Esophagus squamous epithelium (tissue), 5 donors: ENCODE results near the gene MS4A2. TPM values are rescaled to one million over a fixed set of nuclear protein-coding genes. Genes with fewer than 3 reads are reported as not detected.

Experiments used
- DNase-seq: peaks from one replicate; lab custom pipeline; 2025; lab: John Stamatoyannopoulos, UW
- H3K27ac ChIP-seq, 4 donors: fragments of 200-600 bp; sonication (generic); one replicate each; pipeline ENCODE4 v1.5.1; 2016 to 2019; ENCODE audit warnings: mild to moderate bottlenecking in 1 of 4
- H3K27me3 ChIP-seq, 4 donors: fragments of 200-600 bp; sonication (generic); 1 replicate in 3 of 4; 2 replicates in 1 of 4; pipeline versions ENCODE4 v1.5.1 to v1.6.0; 2017 to 2021; ENCODE audit warnings: antibody characterized with exemption in 1 of 4
- H3K36me3 ChIP-seq, 3 donors: fragments of 200-600 bp; sonication (generic); one replicate each; pipeline ENCODE4 v1.5.1; 2016 to 2019
- H3K4me1 ChIP-seq, 3 donors: fragments of 200-600 bp; sonication (generic); one replicate each; pipeline ENCODE4 v1.5.1; 2017 to 2019
- H3K4me3 ChIP-seq, 4 donors: fragments of 200-600 bp; sonication (generic); 1 replicate in 3 of 4; 2 replicates in 1 of 4; pipeline ENCODE4 v1.5.1; 2016 to 2019; ENCODE audit warnings: mild to moderate bottlenecking in 2 of 4, moderate library complexity in 1 of 4
- H3K9me3 ChIP-seq, 3 donors: fragments of 200-600 bp; sonication (generic); one replicate each; pipeline ENCODE4 v1.5.1; 2016 to 2019
- CTCF ChIP-seq, 6 experiments: fragments of 450-650 bp in 4 of 6; fragments of 200-600 bp in 2 of 6; sonication (generic) in 2 of 6; IDR thresholded peaks; one replicate each; pipeline ENCODE4 v1.5.1; 2016 to 2019; ENCODE audit warnings: antibody characterized with exemption in 6 of 6, mild to moderate bottlenecking in 4 of 6, moderate library complexity in 4 of 6
- POLR2A ChIP-seq, 4 donors: fragments of 450-650 bp; IDR thresholded peaks; one replicate each; pipeline ENCODE4 v1.6.1; 2017; ENCODE audit warnings: antibody characterized with exemption in 4 of 4, mild to moderate bottlenecking in 4 of 4, moderate library complexity in 3 of 4
- WGBS, 2 donors: methylation state at CpG; one replicate each; pipeline ENCODE4 v1.1.5; 2018; 5-methylcytosine and 5-hydroxymethylcytosine counted together
- intact Hi-C: fragments of 100-400 bp; cut with DNase I; formaldehyde crosslinking; loops from one replicate; pipeline ENCODE4 v1.15.0; 2022
- total RNA-seq, 4 donors: library from RNA; depleted of rRNA; stranded (reverse); fragments of >200 nt; gene quantifications; one replicate each; pipeline ENCODE4 v1.1.0, GENCODE V29; 2016
- donor health status: DM: yes; HTN: yes; CAD: no.

MS4A2 gene
- total RNA-seq, 4 donors from 2014 or later: 0.12 to 13.2 TPM; not detected in 2

- Histone ChIP-seq H3K27me3 (no peaks in the 10 kb centered on the region), H3K4me1 (no peaks in the 10 kb centered on the region), H3K27ac (no peak overlapping the region), H3K4me3 (no peak overlapping the region), H3K36me3 (no peaks in the 10 kb centered on the region), H3K9me3 (no peaks in the 10 kb centered on the region)
- WGBS, 2 donors: 46 to 60% methylated on average over 2 of the region's 2 CpGs
- DNase-seq: no peak
- intact Hi-C loops: no loop called here
- TF ChIP-seq CTCF (IDR thresholded peaks at IDR 0.05): no peak
Observed at GRCh38 chr11:60118338-60118737, 29.9 kb downstream of the MS4A2 start.

DNA sequence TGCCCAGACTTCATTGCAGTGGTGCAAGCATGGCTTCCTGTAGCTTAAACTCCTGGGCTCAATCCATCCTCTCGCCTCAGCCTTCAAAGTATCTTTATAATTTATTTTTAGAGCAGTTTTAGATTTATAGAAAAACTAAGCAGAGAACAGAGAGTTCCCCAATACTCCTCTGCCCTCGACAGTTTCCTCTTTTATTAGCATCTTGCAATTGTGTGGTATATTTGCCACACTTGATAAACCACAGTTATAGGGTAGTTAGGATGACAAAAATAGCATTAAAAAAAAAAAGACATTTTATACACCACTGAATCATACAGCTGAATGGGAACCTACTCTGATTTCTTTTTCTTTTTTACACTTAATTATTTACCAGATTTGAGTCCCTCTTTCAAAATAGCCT, 31.2 kb downstream of the MS4A2 start:
- Histone ChIP-seq H3K4me3 (no peak overlapping the region), H3K9me3 (no peaks in the 10 kb centered on the region), H3K36me3 (no peaks in the 10 kb centered on the region), H3K27me3 (no peaks in the 10 kb centered on the region), H3K27ac (no peak overlapping the region), H3K4me1 (no peaks in the 10 kb centered on the region)
- WGBS, 2 donors: 45 to 65% methylated on average over 2 of the region's 2 CpGs
- no peak for TF ChIP-seq CTCF (IDR thresholded peaks at IDR 0.05)
- TF ChIP-seq POLR2A (IDR thresholded peaks at IDR 0.05): no peak
- DNase-seq: no peak
- intact Hi-C loops: no loop called here

DNA sequence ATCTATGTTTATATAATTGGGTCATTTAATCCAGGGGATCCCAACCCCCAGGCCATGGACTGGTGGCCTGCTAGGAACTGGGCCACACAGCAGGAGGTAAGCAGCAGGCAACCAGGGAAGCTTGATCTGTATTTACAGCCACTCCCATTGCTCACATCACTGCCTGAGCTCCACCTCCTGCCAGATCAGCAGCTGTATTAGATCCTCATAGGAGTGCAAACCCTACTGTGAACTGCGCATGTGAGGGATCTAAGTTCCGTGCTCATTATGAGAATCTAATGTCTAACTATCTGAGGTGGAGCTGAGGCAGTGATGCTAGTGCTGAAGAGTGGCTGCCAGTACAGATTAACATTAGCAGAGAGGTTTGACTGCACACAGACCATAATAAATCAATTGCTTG, 32.8 kb downstream of the MS4A2 start:
- TF ChIP-seq POLR2A (IDR thresholded peaks at IDR 0.05) (no peak), CTCF (IDR thresholded peaks at IDR 0.05) (no peak)
- Histone ChIP-seq H3K36me3 (no peaks in the 10 kb centered on the region), H3K27me3 (no peaks in the 10 kb centered on the region), H3K9me3 (no peaks in the 10 kb centered on the region), H3K27ac (no peak overlapping the region), H3K4me3 (no peak overlapping the region), H3K4me1 (no peaks in the 10 kb centered on the region)
- no peak for DNase-seq
- 50 to 94% methylated on average over 2 of the region's 2 CpGs for WGBS, 2 donors
- intact Hi-C loops: no loop called here

GRCh38 chr11:60122414-60123036, 34.1 kb downstream of the MS4A2 start:
- intact Hi-C loops: no loop called here
- WGBS, 2 donors: 69% methylated on average over 3 of the region's 3 CpGs

More at GRCh38 chr11:60122414-60123036, 34.1 kb downstream of the MS4A2 start:
- Histone ChIP-seq H3K27me3 (no peaks in the 10 kb centered on the region), H3K9me3 (no peaks in the 10 kb centered on the region), H3K36me3 (no peaks in the 10 kb centered on the region), H3K4me1 (no peaks in the 10 kb centered on the region), H3K4me3 (no peak overlapping the region), H3K27ac (no peak overlapping the region)
- DNase-seq: no peak
- TF ChIP-seq CTCF (IDR thresholded peaks at IDR 0.05) (no peak), POLR2A (IDR thresholded peaks at IDR 0.05) (no peak)
